K562 (cell line): ENCODE data around the gene LTA4H. TPM values are rescaled to one million over a fixed set of nuclear protein-coding genes. Genes with fewer than 3 reads are reported as not detected.
A peak's percentile ranks its signal among the peaks of the same experiment; 100 is the strongest.

Source experiments
- ATAC-seq: fragments of 200-7000 bp; cut with Tn5 transposase; 3 replicates; pipeline ENCODE4 v1.9.1; 2020; ENCODE audit warnings: moderate library complexity
- BruUV-seq: library from RNA; stranded (reverse); fragments of 400-500 nt; replicated peaks from 2 replicates; lab custom pipeline; 2021; lab: Mats Ljungman, UMichigan
- CTCF ChIA-PET: fragments of 300-600 bp; formaldehyde crosslinking; extraction: SDS; loops from one replicate; lab custom pipeline; 2021; ENCODE audit warnings: low intra/inter-chr PET ratio; lab: Yijun Ruan, JAX
- POLR2A ChIA-PET: fragments of 300-600, 350-650 bp; sonication (Branson Sonifier 250); formaldehyde crosslinking; extraction: SDS; loops from one replicate; lab custom pipeline; 2021; ENCODE audit warnings: antibody characterized with exemption, inconsistent platforms; lab: Yijun Ruan, JAX
- DNase-seq, 4 experiments: peaks; one replicate each; pipeline versions ENCODE4 v3.0.0 to v3.0.0-alpha.2; 2011 to 2018; ENCODE audit warnings: low spot score in 3 of 4, mixed read lengths in 3 of 4; ENCODE audit errors: extremely low read depth in 1 of 4
- FAIRE-seq: peaks from 2 replicates; lab custom pipeline; 2011; peaks lifted over from hg19 to GRCh38; lab: Jason Lieb, UNC
- H2AFZ ChIP-seq: 2 replicates; pipeline ENCODE4 v1.6.0; 2011; ENCODE audit warnings: low read depth, low read length, control low read depth, inconsistent platforms
- H3K27ac ChIP-seq: fragments of 200-600 bp; 3 replicates; pipeline ENCODE4 v1.8.0; 2011; ENCODE audit warnings: low read depth, mild to moderate bottlenecking, control low read depth, inconsistent platforms, low read length, moderate library complexity, mixed read lengths; ENCODE audit errors: extremely low read depth
- H3K27me3 ChIP-seq, 2 experiments: fragments of 300-600 bp in 1 of 2; 2 replicates in 1 of 2; 3 replicates in 1 of 2; pipeline versions ENCODE4 v1.6.0 to v1.8.0; 2011; ENCODE audit warnings: inconsistent platforms in 2 of 2, low read length in 2 of 2, mild to moderate bottlenecking in 1 of 2, mixed read lengths in 1 of 2, moderate library complexity in 1 of 2; ENCODE audit not compliant: control insufficient read depth in 2 of 2, insufficient read depth in 2 of 2
- H3K36me3 ChIP-seq: fragments of 300-600 bp; 3 replicates; pipeline ENCODE4 v1.8.0; 2011; ENCODE audit warnings: mild to moderate bottlenecking, low read length, inconsistent platforms; ENCODE audit not compliant: control insufficient read depth, insufficient read depth
- H3K4me1 ChIP-seq, 2 experiments: fragments of 200-600 bp in 1 of 2; replicated peaks in 1 of 2; 2 replicates in 1 of 2; 3 replicates in 1 of 2; pipeline versions ENCODE4 v1.5.1 to v1.8.0; 2011; ENCODE audit warnings: inconsistent platforms in 2 of 2, low read length in 2 of 2, mild to moderate bottlenecking in 1 of 2, mixed read lengths in 1 of 2, moderate library complexity in 1 of 2; ENCODE audit not compliant: control insufficient read depth in 2 of 2, insufficient read depth in 2 of 2
- H3K4me2 ChIP-seq: 2 replicates; pipeline ENCODE4 v1.6.1; 2011; ENCODE audit warnings: low read length, control low read depth, inconsistent platforms, mixed read lengths; ENCODE audit not compliant: insufficient read depth
- H3K4me3 ChIP-seq: fragments of 200-600 bp; sonication (generic), shearing (Covaris generic); 2 replicates; pipeline ENCODE4 v1.5.1; 2016; ENCODE audit warnings: control low read depth, inconsistent platforms
- H3K79me2 ChIP-seq: fragments of 200-600 bp; 3 replicates; pipeline ENCODE4 v1.8.0; 2011; ENCODE audit warnings: low read length, inconsistent platforms; ENCODE audit not compliant: control insufficient read depth, insufficient read depth
- H3K9ac ChIP-seq, 2 experiments: 2 replicates each; pipeline versions ENCODE4 v1.6.0 to v1.6.1; 2011; ENCODE audit warnings: low read depth in 2 of 2, low read length in 2 of 2, control low read depth in 1 of 2, inconsistent platforms in 1 of 2, mild to moderate bottlenecking in 1 of 2, mixed read lengths in 1 of 2; ENCODE audit not compliant: insufficient read depth in 1 of 2
- H3K9me1 ChIP-seq: one replicate; pipeline ENCODE4 v1.6.0; 2011; ENCODE audit warnings: inconsistent platforms, mild to moderate bottlenecking, low read length, moderate library complexity; ENCODE audit not compliant: control insufficient read depth, insufficient read depth
- H3K9me3 ChIP-seq: replicated peaks from 2 replicates; pipeline ENCODE4 v1.5.1; 2011; ENCODE audit warnings: low read depth, low read length, inconsistent platforms; ENCODE audit not compliant: control insufficient read depth, insufficient read depth
- H4K20me1 ChIP-seq: replicated peaks from 2 replicates; pipeline ENCODE4 v1.6.1; 2011; ENCODE audit warnings: low read length, inconsistent platforms, mixed read lengths; ENCODE audit not compliant: control insufficient read depth, insufficient read depth
- POLR2H ChIP-seq: IDR thresholded peaks from 2 replicates; pipeline ENCODE4 v1.6.1; 2016; ENCODE audit warnings: missing genetic modification characterization, low read depth, mild to moderate bottlenecking, control low read depth, missing compliant biosample characterization, moderate library complexity
- ZNF3 ChIP-seq: fragments of 250-450 bp; sonication (Bioruptor Pico); IDR thresholded peaks from 2 replicates; pipeline ENCODE4 v1.5.0; 2021; ENCODE audit warnings: mild to moderate bottlenecking, moderate library complexity
- WGBS: fragments of 100-300 bp; shearing (Covaris generic); methylation state at CpG from one replicate; pipeline ENCODE4 v1.1.6; 2016; ENCODE audit warnings: low coverage, mixed read lengths; ENCODE audit not compliant: insufficient coverage; ENCODE audit errors: missing lambda C conversion rate; 5-methylcytosine and 5-hydroxymethylcytosine counted together
- in situ Hi-C: fragments of 300-500 bp; cut with MboI; formaldehyde crosslinking; loops from 4 replicates; pipeline ENCODE4 v1.15.0; 2018; ENCODE audit warnings: inconsistent platforms, mixed read lengths
- intact Hi-C: fragments of 100-400 bp; cut with micrococcal nuclease; formaldehyde crosslinking; loops from 2 replicates; pipeline ENCODE4 v1.14.2; 2022
- polyA plus RNA-seq, 8 experiments: library from polyadenylated mRNA; depleted of rRNA in 4 of 8; stranded (reverse) in 5 of 8; unstranded in 3 of 8; fragments of >200 nt; fragmentation: Nextera tagmentation in 2 of 8; fragmentation: Illumina TruSeq in 1 of 8; extraction: Ambion mirVana in 2 of 8; extraction: Trizol in 1 of 8; gene quantifications; 2 replicates each; pipeline versions ENCODE4 v1.2.1 to v1.2.3, GENCODE V29; 2011 to 2014; ENCODE audit warnings: inconsistent platforms in 1 of 8, missing spikeins in 1 of 8
- total RNA-seq, 7 experiments: library from RNA; depleted of rRNA in 6 of 7; stranded (reverse); fragments of >200 nt in 6 of 7; fragmentation: Illumina TruSeq in 2 of 7; extraction: Trizol in 2 of 7; gene quantifications; 2 replicates each; pipeline versions ENCODE4 v1.2.1 to v1.2.3, GENCODE V29; 2011 to 2021; ENCODE audit warnings: low replicate concordance in 1 of 7
- TF ChIP-seq, protein P1 (sequence below): fragments of 450-650 bp; formaldehyde crosslinking; IDR thresholded peaks from 2 replicates; pipeline ENCODE4 v1.4.0; 2022; ENCODE audit warnings: missing genetic modification characterization

LTA4H gene
- total and polyA plus RNA-seq, 9 of the 15 experiments (the other 6 are each of a cell fraction or from before 2014, with no cell fraction given), result 25.2 to 58.1 (median 40.5) TPM

DNA sequence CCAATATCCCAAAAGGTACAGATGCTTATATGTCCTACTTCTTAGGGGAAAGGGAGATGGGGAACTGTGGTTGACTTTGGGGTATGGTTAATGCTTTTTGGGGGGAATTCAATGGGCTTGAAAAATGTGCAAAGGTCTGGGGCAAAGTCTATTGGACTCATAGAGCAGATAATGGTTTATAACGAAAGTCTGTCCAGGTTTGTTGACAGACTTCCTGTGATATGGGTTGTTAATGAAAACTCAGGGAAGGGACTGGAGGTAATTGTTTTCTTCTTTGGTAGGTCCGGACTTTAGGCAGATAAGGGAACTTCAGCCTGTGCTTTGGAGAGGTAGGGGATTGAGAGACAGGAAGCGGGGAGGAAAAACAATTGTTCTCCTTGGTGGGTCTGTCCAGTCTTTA, 46.2 kb upstream of the LTA4H start:
- H3K9ac ChIP-seq, result no peak overlapping the region
- FAIRE-seq (no peak), DNase-seq (no peak), ATAC-seq (no peak)
- no peak overlapping the region for H3K4me2 ChIP-seq
- H3K79me2 ChIP-seq, result no peaks in the 10 kb centered on the region
- TF ChIP-seq ZNF3 (CRISPR knock-in tag) (peak; percentile 61; the same call in 1 of the 2 replicates), POLR2H (tag) (no peak)
- no peak overlapping the region for H2AFZ ChIP-seq
- ChIA-PET CTCF (no interaction called here), POLR2A (no interaction called here)
- peaks cover 0 to 6% of the 10 kb centered on the region in 2 experiments; a peak in 2 of 5 replicates for H3K4me1 ChIP-seq
- no peaks in the 10 kb centered on the region for H3K9me1 ChIP-seq
- peaks cover 0 to 9% of the 10 kb centered on the region in 2 experiments; a peak in 1 of 5 replicates for H3K27me3 ChIP-seq
- H3K36me3 ChIP-seq, result no peaks in the 10 kb centered on the region
- WGBS, result 25% methylated on average over 3 of the region's 3 CpGs
- BruUV-seq, result no TSS peak
- H3K27ac ChIP-seq, result no peak overlapping the region
- in situ Hi-C loops, result no loop called here
- no peaks in the 10 kb centered on the region for H4K20me1 ChIP-seq
- no peak overlapping the region for H3K4me3 ChIP-seq
- intact Hi-C loops, result no loop called here
- H3K9me3 ChIP-seq, result no peaks in the 10 kb centered on the region

DNA sequence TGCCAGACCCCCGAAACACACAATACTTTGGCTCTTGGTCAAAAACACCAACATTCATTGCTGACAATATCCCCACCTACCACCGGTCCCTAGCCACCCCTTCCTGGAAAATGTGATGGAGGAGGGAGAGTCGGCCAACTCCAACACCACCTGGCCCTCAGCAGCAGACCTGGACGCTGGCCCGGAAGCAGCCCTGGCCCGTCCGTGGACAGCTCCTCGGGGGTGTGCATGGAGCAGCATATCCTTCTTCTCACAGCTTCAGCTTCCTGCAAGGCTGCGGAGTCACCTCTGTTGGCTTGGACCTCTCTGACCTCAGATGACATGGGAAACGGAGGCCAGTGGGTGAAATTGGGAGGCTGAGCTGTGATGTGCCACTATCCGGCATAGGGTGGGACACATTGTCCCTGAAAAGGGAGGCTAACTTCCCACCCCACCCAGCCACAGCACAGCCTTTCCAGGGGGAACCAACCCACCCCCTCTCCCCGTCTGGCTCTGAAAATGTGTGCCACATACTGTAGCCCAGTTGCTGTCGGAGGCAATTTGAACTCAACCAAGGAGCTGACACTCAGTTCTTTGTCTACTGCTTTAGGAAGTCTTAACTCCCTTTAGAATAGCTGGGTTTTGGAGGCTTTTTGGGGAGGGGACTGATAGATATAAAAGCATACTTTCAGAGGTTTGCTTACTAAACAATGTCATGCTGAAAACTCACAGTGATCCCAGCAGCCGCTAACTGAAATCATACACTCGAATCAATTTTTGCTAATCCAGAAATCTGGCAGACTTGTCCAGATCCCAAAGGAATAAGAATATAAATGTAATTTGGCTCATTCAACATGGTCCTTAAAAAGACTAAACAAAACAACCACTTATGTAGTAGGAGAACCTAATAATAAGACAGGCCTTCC, 43.1 kb upstream of the LTA4H start:
- in situ Hi-C loops (no loop called here), intact Hi-C loops (no loop called here)
- no TSS peak for BruUV-seq
- H2AFZ ChIP-seq, result 0 out of 2 replicates have a peak overlapping the region, but pooled peaks have one; percentile 9
- DNase-seq, result no peak
- no peaks in the 10 kb centered on the region for H3K79me2 ChIP-seq
- no peak overlapping the region for H3K4me2 ChIP-seq
- peaks cover 0 to 6% of the 10 kb centered on the region in 2 experiments; a peak in 2 of 5 replicates for H3K4me1 ChIP-seq
- H3K27ac ChIP-seq, result no peak overlapping the region
- no peaks in the 10 kb centered on the region for H4K20me1 ChIP-seq
- no peak overlapping the region for H3K4me3 ChIP-seq
- ChIA-PET CTCF (no interaction called here), POLR2A (interaction anchor here (1.1 kb wide), 1 partner anchor 54 kb away, joined by 4 read pairs; no protein-coding TSS in a partner anchor)
- peaks cover under 1 to 16% of the 10 kb centered on the region in 2 experiments; a peak in 3 of 5 replicates for H3K27me3 ChIP-seq
- H3K36me3 ChIP-seq, result no peaks in the 10 kb centered on the region
- ATAC-seq, result peak; percentile 65
- no peaks in the 10 kb centered on the region for H3K9me3 ChIP-seq
- 34% methylated on average over 6 of the region's 15 CpGs for WGBS
- H3K9me1 ChIP-seq, result no peaks in the 10 kb centered on the region
- no peak for FAIRE-seq
- H3K9ac ChIP-seq, result no peak overlapping the region; a peak in 1 of 4 replicates
- TF ChIP-seq, protein P1, sequence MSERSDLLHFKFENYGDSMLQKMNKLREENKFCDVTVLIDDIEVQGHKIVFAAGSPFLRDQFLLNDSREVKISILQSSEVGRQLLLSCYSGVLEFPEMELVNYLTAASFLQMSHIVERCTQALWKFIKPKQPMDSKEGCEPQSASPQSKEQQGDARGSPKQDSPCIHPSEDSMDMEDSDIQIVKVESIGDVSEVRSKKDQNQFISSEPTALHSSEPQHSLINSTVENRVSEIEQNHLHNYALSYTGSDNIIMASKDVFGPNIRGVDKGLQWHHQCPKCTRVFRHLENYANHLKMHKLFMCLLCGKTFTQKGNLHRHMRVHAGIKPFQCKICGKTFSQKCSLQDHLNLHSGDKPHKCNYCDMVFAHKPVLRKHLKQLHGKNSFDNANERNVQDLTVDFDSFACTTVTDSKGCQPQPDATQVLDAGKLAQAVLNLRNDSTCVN, result no peak
